NCI-H69 (cell line): ENCODE data around the gene ITPR1.
A peak's percentile ranks its signal among the peaks of the same experiment; 100 is the strongest.
"Not testable (repeated sequence)": the region's sequence is repeated elsewhere in the genome, so short reads cannot be mapped to it uniquely, and the experiment has no call there.

Experiments
- DNase-seq: peaks from one replicate; lab custom pipeline; 2025; lab: John Stamatoyannopoulos, UW

The ITPR1 gene

GRCh38 chr3:4758957-4759656, 266.0 kb downstream of the ITPR1 start:
- no peak for DNase-seq

GRCh38 chr3:4759689-4760312, 266.7 kb downstream of the ITPR1 start:
- no peak for DNase-seq

- DNase-seq: no peak
These were observed 268.6 kb downstream of the ITPR1 start for GRCh38 chr3:4761759-4762158.

- DNase-seq: not testable (repeated sequence)
These were observed 269.5 kb downstream of the ITPR1 start for GRCh38 chr3:4762481-4763230.

- DNase-seq: no peak
These were observed 270.6 kb downstream of the ITPR1 start for GRCh38 chr3:4763604-4764247.

GRCh38 chr3:4765212-4765611, 272.1 kb downstream of the ITPR1 start:
- no peak for DNase-seq

- DNase-seq: no peak
These were observed 273.1 kb downstream of the ITPR1 start for GRCh38 chr3:4766263-4766662.

- no peak for DNase-seq
These were observed 273.8 kb downstream of the ITPR1 start for GRCh38 chr3:4766716-4767499.

GRCh38 chr3:4768021-4768420, 274.9 kb downstream of the ITPR1 start:
- DNase-seq: no peak

GRCh38 chr3:4768521-4768920, 275.4 kb downstream of the ITPR1 start:
- no peak for DNase-seq

GRCh38 chr3:4770561-4770960, 277.4 kb downstream of the ITPR1 start:
- no peak for DNase-seq

GRCh38 chr3:4771243-4771642, 278.1 kb downstream of the ITPR1 start:
- DNase-seq: no peak

GRCh38 chr3:4772171-4772804, 279.1 kb downstream of the ITPR1 start:
- no peak for DNase-seq

- no peak for DNase-seq
These were observed 279.7 kb downstream of the ITPR1 start for GRCh38 chr3:4772858-4773257.

- no peak for DNase-seq
These were observed 280.4 kb downstream of the ITPR1 start for GRCh38 chr3:4773583-4773982.

GRCh38 chr3:4774531-4774930, 281.4 kb downstream of the ITPR1 start:
- peak; percentile 28 for DNase-seq

- peak; percentile 16 for DNase-seq
These were observed 283.3 kb downstream of the ITPR1 start for GRCh38 chr3:4776399-4776979.

GRCh38 chr3:4776980-4777581, 283.9 kb downstream of the ITPR1 start:
- DNase-seq: peak; percentile 82

- peak; percentile 4 for DNase-seq
These were observed 285.0 kb downstream of the ITPR1 start for GRCh38 chr3:4778119-4778518.

GRCh38 chr3:4778740-4779139, 285.6 kb downstream of the ITPR1 start:
- no peak for DNase-seq
